Measurements from ENCODE around the gene MTSS2.

The MTSS2 gene

DNA sequence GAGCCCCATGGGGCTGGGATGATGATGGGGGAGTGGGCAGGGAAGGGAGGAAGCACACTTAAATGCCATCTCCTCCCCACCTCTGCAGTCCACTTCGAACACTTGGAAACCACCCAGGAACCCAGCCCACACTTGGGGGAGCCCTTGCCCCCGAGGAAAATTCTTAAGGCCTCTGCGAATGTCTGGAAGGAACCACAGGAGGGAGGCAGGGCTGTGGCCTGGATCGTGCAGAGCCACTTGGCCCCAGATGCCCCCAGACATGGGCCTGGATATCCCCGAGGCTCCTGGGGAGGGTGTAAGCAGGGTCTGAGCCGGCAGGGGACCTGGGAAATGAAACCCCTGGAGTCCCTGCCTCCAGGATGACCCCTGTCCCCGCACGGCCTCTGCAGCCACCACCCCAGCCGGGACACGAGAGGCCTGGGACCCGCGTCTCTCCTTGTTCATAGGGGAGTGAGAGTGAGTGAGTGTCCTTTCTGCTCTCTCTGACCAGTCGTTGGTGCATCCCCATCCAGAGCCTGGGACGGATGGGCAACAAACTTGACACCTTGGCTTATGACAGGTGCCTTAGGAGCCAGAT is 11.8 kb upstream of the MTSS2 start:
- DNase-seq = no peak

DNA sequence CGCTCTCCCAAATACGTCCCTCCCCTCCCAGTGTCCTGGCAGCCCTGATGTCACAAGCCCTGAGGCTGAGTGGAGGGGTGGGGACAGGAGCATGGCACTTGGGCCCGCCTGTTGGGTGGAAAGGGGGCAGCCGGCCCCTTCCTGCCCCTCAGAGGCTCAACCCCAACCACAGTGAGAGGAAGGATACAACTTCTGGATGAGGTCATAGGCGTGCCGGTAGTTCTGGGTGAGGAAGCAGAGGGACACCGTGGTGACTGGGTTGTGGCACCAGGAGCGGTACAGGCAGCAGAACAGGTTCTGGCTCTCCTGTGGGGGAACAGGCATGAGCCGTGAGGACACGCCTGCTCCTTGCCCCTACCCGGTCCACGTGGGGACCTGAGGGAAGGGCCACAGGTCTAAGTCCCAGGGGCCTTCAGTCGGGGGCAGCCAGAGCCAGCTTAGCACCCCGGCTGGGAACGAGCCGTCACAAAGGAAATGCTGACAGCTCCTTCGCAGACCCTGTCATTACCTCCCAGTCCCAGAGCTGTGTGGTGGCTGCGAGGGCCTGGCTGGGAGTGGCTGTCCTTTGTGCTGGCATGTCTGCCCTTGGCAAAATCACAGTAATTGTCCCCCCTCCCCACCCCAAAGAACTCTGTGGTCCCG is 11.2 kb upstream of the MTSS2 start:
- DNase-seq = no peak

DNA sequence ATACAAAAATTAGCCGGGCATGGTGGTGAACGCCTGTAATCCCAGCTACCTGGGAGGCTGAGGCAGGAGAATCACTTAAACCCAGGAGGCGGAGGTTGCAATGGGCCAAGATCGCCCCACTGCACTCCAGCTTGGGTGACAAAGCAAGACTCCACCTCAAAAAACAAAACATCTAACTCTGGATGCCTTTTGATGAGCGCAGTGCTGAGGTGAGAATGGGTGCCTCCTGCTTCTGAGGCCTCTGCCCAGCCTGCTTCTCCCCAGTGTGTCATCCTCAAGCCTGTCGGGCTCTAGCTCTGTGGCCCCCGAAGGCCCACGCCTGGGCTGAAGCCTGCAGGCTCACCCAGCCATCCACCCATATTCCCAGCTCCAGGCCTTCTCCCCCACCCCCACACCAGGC is 10.5 kb upstream of the MTSS2 start:
- no peak for DNase-seq

DNA sequence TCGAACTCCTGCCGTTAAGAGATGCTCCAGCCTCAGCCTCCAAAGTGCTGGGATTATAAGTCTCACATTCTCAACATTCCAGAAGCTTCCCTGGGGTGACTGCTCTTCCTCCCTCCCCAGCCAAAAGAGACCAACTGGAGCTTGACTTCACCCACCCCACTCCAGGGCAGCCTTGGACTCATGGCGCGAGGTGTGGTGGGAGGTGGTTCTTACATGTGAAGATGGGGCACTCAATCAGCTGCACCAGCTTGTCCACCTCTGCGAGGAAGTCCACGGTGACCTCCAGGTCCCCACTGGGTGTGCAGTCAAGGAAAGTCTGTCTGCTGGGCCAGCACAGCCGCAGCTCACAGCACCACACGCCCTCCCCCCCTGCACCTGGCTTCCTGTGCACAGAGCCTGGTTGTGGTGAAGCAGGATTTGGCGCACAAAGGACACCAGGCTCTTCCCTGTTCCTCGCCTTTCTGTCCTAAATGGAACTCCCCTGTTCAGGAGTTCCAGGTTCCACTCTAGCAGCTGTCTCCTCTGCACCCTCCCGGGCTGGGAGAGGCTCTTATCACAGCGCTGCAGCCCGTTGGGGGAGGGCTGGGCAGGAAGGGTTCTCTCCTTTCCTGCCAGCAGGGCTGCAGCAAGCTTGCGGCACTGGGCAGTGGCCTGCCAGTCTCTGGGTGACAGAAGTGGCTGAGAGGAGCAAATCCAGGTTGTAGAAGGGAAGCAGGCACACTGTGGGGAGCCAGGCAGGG is 9.6 kb upstream of the MTSS2 start:
- no peak for DNase-seq

DNA sequence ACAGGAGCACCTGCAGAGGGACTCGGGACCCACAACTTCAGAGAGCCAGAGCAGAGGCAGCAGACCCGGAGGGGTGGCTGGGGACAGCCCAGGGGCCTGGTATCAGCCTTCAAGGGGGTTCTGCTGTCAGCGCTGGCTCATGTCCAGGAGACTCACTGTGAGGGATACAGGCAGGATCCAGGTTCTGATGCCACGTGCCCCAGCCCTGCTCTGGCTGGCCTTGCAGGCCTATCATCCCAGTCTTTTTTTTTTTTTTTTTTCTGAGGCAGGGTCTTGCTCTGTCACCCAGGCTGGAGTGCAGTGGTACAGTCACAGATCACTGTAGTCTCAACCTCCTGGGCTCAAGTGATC is 9.0 kb upstream of the MTSS2 start:
- no peak for DNase-seq

- DNase-seq = no peak
These were observed 8.4 kb upstream of the MTSS2 start for GRCh38 chr16:70694088-70694867.

GRCh38 chr16:70692873-70693671 is 7.2 kb upstream of the MTSS2 start:
- DNase-seq = no peak

DNA sequence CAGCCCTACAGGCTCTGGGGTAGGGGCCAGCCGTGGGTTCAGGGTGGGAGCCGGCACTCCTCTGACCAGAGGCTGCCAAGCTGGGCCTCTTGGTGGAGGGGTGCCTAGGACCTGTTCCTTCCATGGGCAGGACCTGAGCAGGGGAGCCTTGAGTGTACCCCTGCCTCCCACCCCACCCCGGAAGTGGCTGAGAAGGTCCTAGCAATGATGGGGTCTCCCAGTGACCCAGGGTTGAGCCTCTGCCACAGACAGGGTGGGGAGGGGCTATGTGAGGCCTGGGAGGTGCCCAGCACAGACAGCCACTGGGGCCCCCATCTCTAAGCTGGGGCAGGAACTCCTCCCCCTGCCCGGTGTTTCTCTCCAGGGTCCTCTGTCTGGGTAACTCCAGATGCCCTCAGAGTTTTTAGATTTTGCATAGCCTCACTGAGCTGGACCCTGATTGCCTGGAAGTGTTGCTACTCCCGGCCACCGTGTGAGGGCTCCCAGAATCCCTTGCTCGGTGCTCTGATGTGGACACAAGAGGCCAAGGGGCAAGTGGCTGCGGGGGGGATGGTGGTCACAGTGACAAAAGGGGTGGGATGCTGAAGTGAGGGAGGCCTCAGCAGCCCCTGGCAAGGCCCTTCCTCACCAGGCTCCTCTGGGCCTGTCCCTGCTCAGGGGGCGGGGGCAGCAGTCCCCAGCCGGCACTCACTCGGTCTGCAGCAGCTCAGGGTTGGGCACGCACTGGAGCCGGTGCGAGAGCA is 6.4 kb upstream of the MTSS2 start:
- DNase-seq = no peak

DNA sequence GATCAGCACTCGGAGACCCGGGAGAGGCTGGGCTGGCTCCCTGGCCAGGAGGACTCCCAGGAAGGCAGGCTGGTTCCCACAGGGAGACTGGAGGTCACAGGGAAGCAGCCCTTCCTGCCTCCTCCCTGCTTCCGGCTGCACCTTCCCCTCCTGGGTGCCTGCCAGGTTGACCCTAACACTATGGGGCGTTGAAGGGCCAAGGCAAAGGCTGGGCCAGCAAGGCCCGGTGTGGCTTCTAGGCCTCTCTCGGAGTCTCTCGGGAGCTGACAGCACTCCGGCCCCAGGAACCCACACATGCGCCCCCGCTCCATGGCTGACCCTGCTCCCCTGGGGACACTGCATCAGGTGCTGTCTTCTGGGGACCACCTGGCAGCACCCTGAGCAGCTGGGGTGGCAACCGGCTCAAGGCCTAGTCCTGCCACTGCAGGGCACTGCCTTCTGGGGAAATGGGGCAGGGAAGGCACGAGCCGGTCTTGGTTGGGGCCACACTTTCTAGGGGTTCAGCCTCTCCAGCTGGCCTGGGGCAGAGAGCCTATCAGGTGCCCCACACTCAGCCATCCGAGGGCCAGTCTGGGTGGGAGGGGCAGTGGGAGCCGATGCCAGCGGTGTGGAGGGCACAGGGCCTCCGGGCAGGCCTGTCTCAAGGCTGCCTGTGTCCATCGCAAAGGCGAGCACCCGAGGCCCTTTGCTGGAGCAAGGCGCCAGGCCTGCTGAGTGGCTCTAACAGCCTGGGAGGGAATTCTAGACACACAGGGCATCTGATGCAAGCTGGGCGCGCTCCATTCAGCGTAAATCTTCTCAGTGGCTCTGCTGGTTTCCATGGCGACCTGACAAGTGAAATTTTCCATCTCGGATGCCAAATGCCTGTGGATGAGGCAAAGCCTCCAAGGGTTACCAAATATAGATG is 5.6 kb upstream of the MTSS2 start:
- no peak for DNase-seq

DNA sequence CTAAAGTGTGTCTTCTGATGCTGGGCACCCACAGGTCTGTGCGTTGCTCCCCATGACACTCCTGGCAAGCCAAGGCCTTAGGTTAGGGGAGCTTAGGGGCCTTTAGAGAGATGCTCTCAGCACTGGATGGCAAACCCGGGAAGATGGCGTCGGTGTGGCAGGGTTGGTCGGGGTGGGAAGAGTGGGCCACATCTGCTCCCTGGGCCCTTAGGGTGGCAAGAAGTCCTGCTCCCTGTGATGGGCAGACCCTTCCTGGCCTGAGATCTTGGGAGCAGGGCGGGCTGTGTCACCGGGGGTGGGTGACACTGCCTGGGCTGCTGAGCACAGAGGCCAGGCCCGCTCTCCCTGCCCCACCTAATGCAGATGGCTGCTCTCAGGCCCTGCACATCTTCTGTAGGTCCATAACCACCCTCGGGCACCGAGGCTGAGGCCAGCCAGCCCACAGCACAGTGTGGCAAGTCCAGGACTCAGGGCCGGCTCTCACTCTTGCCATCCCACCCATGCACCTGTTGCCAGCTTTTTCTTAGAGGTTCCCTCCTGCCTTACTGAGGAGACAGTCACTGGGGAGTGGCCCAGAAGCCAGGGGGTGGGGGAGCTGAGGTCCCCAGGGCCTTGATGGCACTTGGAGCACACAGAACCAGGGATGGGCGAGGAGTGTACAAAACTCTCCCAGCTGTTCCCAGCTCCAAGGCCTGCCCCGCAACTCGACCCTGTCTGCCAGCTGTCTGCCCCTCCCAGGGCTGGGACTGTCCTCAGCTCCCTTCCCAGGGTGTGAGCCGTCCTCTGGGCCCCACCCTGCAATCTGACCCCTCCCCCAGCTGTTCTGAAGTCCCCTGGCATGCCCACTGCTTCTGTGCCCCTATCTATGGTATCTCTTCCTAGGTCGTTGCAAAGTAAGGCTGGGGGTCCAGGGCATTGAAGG is 4.4 kb upstream of the MTSS2 start:
- DNase-seq = no peak

DNA sequence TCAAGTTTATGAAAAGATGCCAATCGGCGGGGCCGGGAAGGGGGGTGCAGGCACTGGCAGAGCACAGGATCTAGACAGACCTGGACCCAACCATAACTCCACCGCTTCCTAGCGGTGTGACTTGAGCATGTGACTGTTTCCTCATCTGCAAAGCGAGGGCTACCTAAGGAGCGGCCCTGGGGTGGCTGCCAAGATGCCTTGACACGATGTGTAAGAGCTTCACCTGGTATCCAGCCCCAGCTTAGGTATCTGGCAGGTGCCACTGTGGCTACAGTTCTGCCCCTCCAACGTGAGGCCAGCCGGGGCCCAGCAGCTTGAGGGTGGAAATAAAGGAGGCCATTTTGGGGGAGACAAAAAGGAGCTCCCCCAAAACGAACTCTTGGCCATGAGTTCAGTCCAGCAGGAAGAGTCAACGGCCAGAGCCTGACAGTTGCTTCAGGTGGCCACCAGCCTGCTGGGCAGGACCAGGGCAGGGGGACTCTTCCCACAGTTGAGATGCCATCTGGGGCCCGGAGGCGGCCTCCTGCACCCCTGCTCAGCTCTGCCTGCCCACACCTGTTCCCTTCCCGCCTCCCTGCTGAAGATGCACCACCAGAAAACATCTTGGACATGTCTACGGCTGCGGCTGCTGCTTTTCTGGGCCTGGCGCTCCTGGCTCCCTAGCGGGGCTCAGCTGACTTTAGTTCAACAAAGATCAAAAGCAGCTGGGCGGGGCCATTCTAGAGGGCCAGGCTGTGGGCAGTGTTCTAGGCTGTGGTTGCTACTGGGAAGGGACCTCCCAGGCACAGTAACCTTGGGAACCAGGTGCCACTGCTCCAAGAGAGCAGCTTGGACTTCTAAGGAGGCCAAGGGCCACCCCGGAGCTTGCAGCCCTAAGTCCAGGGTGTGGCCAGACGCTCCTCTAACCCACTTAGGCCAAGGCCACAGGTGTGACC is 3.4 kb upstream of the MTSS2 start:
- no peak for DNase-seq

DNA sequence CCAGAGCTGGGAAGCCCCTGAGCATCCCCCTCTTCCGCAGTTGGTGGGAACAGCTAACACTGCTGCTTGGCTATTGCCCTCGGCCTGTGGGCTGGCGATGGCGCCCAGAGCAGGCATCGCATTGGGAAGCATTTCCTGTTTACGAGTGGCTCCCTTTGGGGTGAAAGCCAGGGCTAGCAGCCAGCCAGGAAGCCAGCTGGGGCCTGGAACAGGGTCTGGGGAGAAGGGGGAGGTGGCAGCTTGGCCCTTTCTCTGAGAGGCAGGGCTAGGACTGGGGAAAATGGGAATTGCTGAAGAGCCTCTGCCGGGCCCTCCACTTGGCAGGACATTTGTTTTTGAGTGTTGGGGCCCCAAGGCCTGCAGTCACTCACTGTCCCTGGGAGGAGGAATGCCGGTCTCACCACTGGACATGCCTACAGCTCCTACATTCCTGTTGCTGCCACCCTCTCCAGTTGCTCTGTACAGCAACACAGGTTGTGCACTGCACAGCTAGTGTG is 2.4 kb upstream of the MTSS2 start:
- DNase-seq = no peak

DNA sequence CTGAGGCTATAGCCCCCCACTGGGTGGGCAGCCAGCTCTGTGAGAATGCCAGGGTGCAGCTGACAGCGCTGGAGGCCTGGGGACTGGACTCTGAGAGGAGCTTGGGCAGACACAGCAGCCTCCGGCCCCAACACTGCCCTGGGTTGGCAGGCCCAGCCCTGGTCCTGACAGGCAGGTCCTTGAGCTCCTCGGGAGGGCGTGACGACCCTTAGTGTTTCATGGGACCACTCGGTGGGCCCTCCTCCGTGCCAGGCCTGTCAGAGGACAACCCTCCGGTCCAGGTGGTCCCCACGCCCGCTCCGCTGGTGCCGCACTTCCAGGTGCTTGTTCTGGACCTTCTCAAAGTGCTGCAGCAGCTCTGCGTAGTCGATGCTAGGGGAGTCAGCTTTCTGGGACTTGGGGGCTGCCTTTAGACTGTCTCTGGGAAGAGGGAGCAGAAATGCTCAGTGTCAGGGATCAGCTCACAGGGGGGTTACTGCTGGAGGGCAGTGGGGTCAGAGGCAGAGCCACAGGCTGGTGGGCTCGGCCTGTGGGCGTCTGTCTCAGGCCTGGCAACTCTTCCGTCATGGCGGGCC is 1.9 kb upstream of the MTSS2 start:
- no peak for DNase-seq

GRCh38 chr16:70687102-70687511 is 1.3 kb upstream of the MTSS2 start:
- DNase-seq = no peak

GRCh38 chr16:70686376-70687101 is 686 bp upstream of the MTSS2 start:
- DNase-seq = no peak

GRCh38 chr16:70685061-70685937 is 554 bp downstream of the MTSS2 start:
- DNase-seq = no peak

Data from NCI-H345 (cell line).